ENCODE data around the gene LMBR1.
"Not testable (repeated sequence)": the region's sequence is repeated elsewhere in the genome, so short reads cannot be mapped to it uniquely, and the experiment has no call there.

The LMBR1 gene

DNA sequence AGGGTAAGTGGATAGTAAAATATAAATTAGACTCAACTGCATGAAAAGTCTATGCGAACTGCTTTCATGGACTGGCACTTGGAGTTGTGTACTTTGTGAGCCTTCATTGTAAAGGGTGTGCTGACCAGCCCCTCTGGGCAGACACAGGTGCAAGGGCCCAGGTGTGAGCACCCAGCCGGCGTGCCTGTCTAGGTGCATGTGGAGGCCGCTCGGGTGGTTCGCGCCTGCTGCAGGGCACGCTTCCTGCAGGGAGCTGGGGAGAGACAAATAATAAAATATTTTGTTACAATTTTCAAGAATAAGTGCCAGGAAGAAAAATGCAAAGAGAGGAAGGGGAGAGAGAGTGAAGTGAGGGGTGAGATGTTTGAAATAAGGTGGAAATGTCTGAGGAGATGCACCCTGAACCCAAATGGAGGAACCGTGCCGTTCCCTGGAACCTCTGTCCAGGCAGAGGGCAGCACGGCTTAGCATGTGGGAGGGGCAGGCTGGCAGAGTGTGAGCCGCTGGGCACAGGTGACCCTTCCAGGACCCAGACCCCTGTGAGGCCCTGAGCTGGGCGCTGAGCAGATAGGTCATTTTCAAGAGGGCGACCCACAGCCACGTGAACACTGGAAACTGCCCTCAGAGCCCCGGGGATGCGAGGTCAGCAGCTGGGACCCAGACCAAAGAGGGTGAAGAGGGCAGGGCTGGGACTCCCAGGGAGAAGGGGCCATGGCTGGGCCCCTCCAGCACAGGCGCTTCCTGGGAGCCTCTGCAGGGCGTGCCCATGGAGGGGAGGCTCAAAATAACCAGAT is 223.8 kb downstream of the LMBR1 start:
- DNase-seq (ENCODE audit: low read depth, low spot score), result no peak
- no peak overlapping the region for H3K27ac ChIP-seq

DNA sequence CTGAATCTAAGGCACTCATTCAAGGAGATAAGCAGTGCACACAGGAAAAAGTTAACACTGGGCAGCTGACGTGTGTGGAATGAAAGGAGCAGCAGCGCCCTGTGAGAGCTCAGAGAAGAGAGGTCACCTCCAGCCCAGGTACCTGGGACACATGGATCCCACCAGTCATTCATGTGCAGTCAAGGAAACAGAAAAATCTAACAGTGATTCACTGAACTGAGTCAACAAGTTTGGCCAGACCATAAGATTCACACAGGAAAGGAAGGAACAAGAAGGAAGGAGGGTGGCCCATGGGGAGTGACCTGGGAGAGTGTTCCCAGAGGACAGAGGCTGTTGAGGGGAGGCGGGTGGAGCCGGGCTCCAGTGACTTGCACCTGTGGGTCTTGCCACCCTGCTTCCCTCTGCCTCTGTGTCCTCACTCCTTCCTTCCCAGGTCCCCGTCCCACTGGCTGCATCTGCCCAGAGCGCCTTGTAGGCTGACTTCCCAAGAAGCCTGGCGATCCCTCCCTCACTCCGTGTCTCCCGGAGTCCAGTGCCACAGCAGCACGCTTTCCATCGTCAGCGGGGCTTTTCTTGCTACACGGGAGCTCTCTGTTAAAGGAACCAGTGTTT is 224.7 kb downstream of the LMBR1 start:
- H3K27ac ChIP-seq, result no peak overlapping the region
- no peak for DNase-seq (ENCODE audit: low read depth, low spot score)

- no peak overlapping the region for H3K27ac ChIP-seq
- DNase-seq (ENCODE audit: low read depth, low spot score), result no peak
These were observed 225.9 kb downstream of the LMBR1 start for GRCh38 chr7:156667110-156667426.

GRCh38 chr7:156666368-156667109 is 226.4 kb downstream of the LMBR1 start:
- DNase-seq (ENCODE audit: low read depth, low spot score), result no peak
- H3K27ac ChIP-seq, result no peak overlapping the region

DNA sequence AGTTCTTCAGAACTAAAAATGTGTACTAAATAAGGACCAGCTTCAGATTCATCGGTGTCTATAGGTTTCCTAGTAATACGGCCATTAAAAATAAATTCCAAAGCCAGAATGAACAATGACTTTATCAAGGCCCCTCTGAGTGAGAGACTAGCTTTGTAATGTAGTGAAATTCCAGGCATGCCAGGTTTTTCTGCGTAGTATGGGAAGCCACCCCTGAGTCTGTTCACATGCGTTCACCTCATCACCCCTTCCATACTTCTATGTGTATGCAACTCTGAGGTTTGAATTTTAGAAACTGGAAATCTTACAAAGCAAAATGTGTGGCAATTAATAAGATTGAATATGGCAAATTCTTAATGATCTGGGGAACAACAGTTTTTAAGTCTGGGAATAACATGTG is 227.9 kb downstream of the LMBR1 start:
- H3K27ac ChIP-seq, result no peak overlapping the region
- DNase-seq (ENCODE audit: low read depth, low spot score), result no peak

DNA sequence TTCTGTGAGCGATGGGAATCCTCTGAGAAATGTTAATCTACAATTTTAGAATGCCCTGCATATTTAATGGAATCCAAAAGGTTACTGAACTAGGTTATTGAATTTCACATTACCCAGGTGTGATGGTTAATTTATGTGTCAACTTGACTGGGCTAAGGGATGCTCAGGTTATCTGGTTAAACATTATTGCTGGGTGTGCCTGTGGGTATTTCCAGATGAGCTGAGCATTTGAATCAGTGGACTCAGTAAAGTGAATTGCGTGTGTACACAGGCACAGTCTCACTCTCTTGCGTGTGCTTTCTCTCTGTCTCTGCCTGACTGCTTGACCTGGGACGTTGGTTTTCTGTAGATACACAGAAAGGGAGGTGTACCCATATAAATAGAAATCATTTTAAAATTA is 230.7 kb downstream of the LMBR1 start:
- DNase-seq (ENCODE audit: low read depth, low spot score), result no peak
- no peak overlapping the region for H3K27ac ChIP-seq

DNA sequence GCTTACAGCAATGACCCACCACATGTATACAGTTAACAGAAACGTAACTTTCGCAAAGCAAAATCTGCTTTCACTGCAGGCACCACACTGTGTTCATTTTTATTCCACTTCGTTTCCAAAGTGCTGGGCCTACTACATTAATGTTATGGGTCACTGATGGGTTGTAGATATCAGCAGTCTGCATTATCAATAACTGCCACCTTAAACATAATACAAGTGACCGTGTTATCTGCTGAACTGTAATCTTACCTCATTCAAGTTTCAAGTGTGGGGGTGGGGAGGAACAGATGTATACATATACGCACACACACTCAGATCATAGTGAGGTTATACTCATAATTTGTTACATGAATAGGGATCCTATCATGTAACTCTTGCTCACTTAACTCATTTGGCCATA is 231.3 kb downstream of the LMBR1 start:
- no peak overlapping the region for H3K27ac ChIP-seq
- no peak for DNase-seq (ENCODE audit: low read depth, low spot score)

DNA sequence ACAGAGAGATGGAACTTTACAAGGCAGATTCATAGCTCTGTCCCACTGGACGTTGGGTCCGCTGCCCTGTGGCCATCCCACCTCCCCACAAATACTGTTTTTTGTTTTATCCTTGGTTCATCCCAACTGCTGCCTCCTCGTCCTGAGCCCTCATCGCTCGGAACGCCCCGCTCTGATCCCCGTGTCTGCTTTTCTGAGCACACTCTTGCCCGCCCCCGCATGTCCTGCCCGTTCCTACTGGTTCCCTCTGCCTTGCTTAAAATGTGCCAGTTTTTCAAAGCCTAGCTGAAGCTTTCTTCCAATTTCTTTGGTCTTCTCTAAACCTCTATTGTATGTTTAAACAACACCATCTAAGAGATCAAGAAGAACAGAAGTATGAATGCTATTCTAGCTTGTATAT is 233.0 kb downstream of the LMBR1 start:
- no peak for DNase-seq (ENCODE audit: low read depth, low spot score)
- no peak overlapping the region for H3K27ac ChIP-seq

- DNase-seq (ENCODE audit: low read depth, low spot score), result no peak
- H3K27ac ChIP-seq, result no peak overlapping the region
These were observed 233.8 kb downstream of the LMBR1 start for GRCh38 chr7:156659203-156659602.

DNA sequence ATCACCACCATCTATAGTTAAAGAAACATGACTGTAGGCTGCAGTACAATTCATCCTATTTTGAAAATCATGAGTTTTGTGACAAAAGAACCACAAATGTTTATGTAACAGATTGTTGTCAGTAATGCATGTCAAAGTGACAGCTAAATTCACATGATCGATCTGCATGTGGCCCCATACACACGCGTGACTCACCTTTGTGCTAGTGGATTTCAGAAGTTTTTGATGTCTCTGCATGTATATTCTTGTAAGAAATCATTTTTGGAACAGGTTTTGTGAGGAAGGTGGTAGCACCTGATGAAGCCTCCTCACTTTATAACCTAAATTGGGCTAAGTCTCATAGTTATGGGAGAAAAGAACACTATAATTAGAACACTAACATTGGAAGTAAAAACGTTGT is 235.3 kb downstream of the LMBR1 start:
- H3K27ac ChIP-seq, result no peak overlapping the region
- DNase-seq (ENCODE audit: low read depth, low spot score), result no peak

DNA sequence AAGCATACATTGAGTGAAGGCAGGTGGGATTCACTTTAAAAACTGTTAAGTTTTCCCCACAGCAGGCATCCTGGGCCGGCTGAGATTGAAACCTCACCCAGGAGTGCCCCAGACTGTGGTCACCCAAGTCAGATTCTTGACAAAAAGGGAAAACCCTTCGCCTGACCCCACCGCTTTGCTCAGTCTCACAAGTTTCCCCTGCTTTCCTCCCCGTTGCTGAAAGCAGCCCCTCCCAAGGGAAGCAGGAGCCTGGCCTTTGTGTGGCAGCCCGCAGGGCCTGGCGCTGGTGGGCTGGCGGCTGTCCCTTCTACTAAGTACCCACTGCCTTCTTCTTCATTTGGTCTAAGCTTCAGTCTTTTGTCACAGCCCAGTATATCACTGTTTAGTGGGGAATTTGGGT is 236.4 kb downstream of the LMBR1 start:
- H3K27ac ChIP-seq, result no peak overlapping the region
- no peak for DNase-seq (ENCODE audit: low read depth, low spot score)

GRCh38 chr7:156655983-156656382 is 237.0 kb downstream of the LMBR1 start:
- no peak for DNase-seq (ENCODE audit: low read depth, low spot score)
- no peak overlapping the region for H3K27ac ChIP-seq

DNA sequence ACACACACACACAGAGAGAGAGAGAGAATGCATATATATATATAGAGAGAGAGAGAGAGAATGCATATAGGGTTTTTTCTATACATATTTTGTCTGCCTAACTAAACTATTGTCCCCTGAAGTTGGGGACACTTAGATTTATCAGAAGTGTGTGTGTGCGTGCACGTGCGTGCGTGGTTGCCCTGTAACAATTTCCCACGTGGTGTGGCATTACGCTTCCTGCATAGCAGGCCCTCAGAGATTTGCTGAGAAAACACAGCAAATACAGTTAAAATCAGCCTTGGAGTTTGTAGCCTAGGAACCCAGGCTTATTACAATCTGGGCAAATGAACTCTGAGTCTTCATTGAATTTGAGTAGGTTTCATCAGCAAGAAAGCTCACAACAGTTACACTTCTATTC is 237.7 kb downstream of the LMBR1 start:
- DNase-seq (ENCODE audit: low read depth, low spot score), result no peak
- no peak overlapping the region for H3K27ac ChIP-seq

GRCh38 chr7:156654511-156655234 is 238.3 kb downstream of the LMBR1 start:
- no peak overlapping the region for H3K27ac ChIP-seq
- no peak for DNase-seq (ENCODE audit: low read depth, low spot score)

GRCh38 chr7:156652886-156653568 is 240.0 kb downstream of the LMBR1 start:
- no peak for DNase-seq (ENCODE audit: low read depth, low spot score)
- no peak overlapping the region for H3K27ac ChIP-seq

DNA sequence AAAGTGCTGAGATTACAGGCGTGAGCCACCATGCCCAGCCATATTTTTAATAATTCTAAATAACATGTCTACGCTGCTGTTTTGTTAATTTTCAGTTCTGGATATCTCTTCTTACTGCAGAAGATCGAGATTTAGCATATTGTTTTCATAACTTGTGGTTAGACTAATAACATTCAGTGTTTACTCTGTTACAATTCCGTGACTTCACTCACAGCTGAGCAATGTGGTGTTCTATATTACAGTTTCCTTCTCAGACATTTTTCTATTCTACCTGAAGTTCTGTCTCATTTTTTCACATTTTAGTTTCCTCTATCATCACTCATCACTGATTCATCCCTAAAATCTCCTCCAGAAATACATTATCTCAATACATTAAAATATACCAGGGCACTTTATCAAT is 241.5 kb downstream of the LMBR1 start:
- H3K27ac ChIP-seq, result no peak overlapping the region
- DNase-seq (ENCODE audit: low read depth, low spot score), result no peak

- no peak overlapping the region for H3K27ac ChIP-seq
- DNase-seq (ENCODE audit: low read depth, low spot score), result no peak
These were observed 242.9 kb downstream of the LMBR1 start for GRCh38 chr7:156650042-156650441.

DNA sequence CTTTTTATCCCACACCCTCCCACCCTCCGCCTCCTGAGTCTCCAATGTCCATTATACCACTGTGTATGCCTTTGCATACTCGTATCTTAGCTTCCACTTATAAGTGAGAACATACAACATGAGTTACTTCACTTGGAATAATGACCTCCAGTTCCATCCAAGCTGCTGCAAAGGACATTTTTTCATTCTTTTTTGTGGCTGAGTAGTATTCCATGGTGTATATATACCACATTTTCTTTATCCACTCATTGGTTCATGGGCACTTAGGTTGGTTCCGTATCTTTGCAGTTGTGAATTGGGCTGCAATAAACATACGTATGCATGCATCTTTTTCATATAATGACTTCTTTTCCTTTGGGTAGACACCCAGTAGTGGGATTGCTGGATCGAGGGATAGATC is 245.7 kb downstream of the LMBR1 start:
- not testable (repeated sequence) for DNase-seq (ENCODE audit: low read depth, low spot score)

GRCh38 chr7:156642306-156643045 is 250.5 kb downstream of the LMBR1 start:
- DNase-seq (ENCODE audit: low read depth, low spot score), result no peak
- H3K27ac ChIP-seq, result no peak overlapping the region

More for the DNA sequence above, 245.7 kb downstream of the LMBR1 start:
- not testable (repeated sequence) for H3K27ac ChIP-seq
